ENCODE data around the gene RIMKLA.

The RIMKLA gene

GRCh38 chr1:42430286-42431135 is 49.9 kb downstream of the RIMKLA start:
- peak; percentile 44 for DNase-seq (ENCODE audit: low read depth)

GRCh38 chr1:42431514-42431913 is 50.9 kb downstream of the RIMKLA start:
- no peak for DNase-seq (ENCODE audit: low read depth)

- DNase-seq (ENCODE audit: low read depth) = no peak
Measured at GRCh38 chr1:42432714-42433113, 52.1 kb downstream of the RIMKLA start.

GRCh38 chr1:42433369-42433768 is 52.8 kb downstream of the RIMKLA start:
- DNase-seq (ENCODE audit: low read depth) = no peak

GRCh38 chr1:42434340-42434739 is 53.7 kb downstream of the RIMKLA start:
- DNase-seq (ENCODE audit: low read depth) = no peak

GRCh38 chr1:42439940-42440339 is 59.3 kb downstream of the RIMKLA start:
- DNase-seq (ENCODE audit: low read depth) = peak; percentile 91

GRCh38 chr1:42442662-42443061 is 62.1 kb downstream of the RIMKLA start:
- no peak for DNase-seq (ENCODE audit: low read depth)

GRCh38 chr1:42449256-42449655 is 68.7 kb downstream of the RIMKLA start:
- DNase-seq (ENCODE audit: low read depth) = no peak

- DNase-seq (ENCODE audit: low read depth) = no peak
Measured at GRCh38 chr1:42450061-42450460, 69.5 kb downstream of the RIMKLA start.

GRCh38 chr1:42453386-42453785 is 72.8 kb downstream of the RIMKLA start:
- DNase-seq (ENCODE audit: low read depth) = peak; percentile 14

- no peak for DNase-seq (ENCODE audit: low read depth)
Measured at GRCh38 chr1:42454403-42454802, 73.8 kb downstream of the RIMKLA start.

- DNase-seq (ENCODE audit: low read depth) = peak; percentile 84
Measured at GRCh38 chr1:42456010-42456753, 75.6 kb downstream of the RIMKLA start, which contains the start of the genes PPCS and ZMYND12. TSS of gene PPCS (plus strand) at chr1:42456543. CDS start at chr1:42456566, 23 bp downstream. TSS of gene ZMYND12 (minus strand) at chr1:42456022. CDS start at chr1:42455997, 25 bp downstream.

GRCh38 chr1:42456754-42457089 is 76.1 kb downstream of the RIMKLA start:
- DNase-seq (ENCODE audit: low read depth) = peak; percentile 73

GRCh38 chr1:42461196-42461595 is 80.6 kb downstream of the RIMKLA start:
- DNase-seq (ENCODE audit: low read depth) = no peak

- DNase-seq (ENCODE audit: low read depth) = peak; percentile 99
Measured at GRCh38 chr1:42462828-42463763, 82.5 kb downstream of the RIMKLA start, which contains the start of gene CCDC30. TSS of gene CCDC30 (plus strand) at chr1:42463286. CDS start at chr1:42480552, 17,266 bp downstream.

- no peak for DNase-seq (ENCODE audit: low read depth)
Measured at GRCh38 chr1:42463921-42464320, 83.3 kb downstream of the RIMKLA start.

GRCh38 chr1:42466030-42466429 is 85.4 kb downstream of the RIMKLA start:
- no peak for DNase-seq (ENCODE audit: low read depth)

GRCh38 chr1:42469727-42470126 is 89.1 kb downstream of the RIMKLA start:
- DNase-seq (ENCODE audit: low read depth) = no peak

Data from ELR (cell line).